ENCODE data around the gene NCOA6.

DNA sequence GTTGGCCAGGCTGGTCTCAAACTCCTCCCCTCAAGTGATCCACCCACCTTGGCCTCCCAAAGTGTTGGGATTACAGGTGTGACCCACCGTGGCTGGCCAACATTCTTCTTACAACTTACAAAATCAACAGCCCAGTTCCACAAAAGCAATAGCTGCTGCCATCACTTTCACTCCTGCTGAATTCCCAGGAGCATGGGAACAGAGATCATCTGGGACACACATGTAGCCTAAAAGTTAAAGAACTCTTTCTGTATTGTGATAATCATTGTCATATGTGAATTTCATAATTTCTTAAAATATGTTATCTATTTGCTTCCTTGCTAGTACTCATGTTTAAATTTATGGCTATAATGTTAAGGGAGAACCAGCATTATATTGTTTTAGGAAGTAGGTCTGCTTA is 51.7 kb downstream of the NCOA6 start:
- TF ChIP-seq, protein P1, sequence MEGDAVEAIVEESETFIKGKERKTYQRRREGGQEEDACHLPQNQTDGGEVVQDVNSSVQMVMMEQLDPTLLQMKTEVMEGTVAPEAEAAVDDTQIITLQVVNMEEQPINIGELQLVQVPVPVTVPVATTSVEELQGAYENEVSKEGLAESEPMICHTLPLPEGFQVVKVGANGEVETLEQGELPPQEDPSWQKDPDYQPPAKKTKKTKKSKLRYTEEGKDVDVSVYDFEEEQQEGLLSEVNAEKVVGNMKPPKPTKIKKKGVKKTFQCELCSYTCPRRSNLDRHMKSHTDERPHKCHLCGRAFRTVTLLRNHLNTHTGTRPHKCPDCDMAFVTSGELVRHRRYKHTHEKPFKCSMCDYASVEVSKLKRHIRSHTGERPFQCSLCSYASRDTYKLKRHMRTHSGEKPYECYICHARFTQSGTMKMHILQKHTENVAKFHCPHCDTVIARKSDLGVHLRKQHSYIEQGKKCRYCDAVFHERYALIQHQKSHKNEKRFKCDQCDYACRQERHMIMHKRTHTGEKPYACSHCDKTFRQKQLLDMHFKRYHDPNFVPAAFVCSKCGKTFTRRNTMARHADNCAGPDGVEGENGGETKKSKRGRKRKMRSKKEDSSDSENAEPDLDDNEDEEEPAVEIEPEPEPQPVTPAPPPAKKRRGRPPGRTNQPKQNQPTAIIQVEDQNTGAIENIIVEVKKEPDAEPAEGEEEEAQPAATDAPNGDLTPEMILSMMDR (IDR thresholded peaks at IDR 0.05; ENCODE audit: borderline replicate concordance, extremely low read depth, low read length, poor library complexity, severe bottlenecking) = no peak
- TF ChIP-seq EZH2 (IDR thresholded peaks at IDR 0.05; ENCODE audit: borderline replicate concordance, low read depth, low read length, severe bottlenecking) = no peak

Data from DND-41 (cell line).